DND-41 (cell line): ENCODE results near the gene PLEKHB1.

Source experiments
- ATAC-seq: fragments of 200-7000 bp; cut with Tn5 transposase; 3 replicates; pipeline ENCODE4 v1.9.1; 2021; ENCODE audit warnings: low read depth; ENCODE audit not compliant: insufficient read depth
- DNase-seq: peaks from one replicate; pipeline ENCODE4 v3.0.0-alpha.2; 2020
- H2AFZ ChIP-seq: 2 replicates; pipeline ENCODE4 v1.6.0; 2012; ENCODE audit warnings: low read depth, low read length
- H3K27ac ChIP-seq: 2 replicates; pipeline ENCODE4 v1.5.1; 2012; ENCODE audit warnings: low read length, inconsistent platforms
- H3K27me3 ChIP-seq: fragments of 200-600 bp; sonication (generic); 2 replicates; pipeline ENCODE4 v1.6.0; 2012; ENCODE audit warnings: low read length, mild to moderate bottlenecking, inconsistent platforms; ENCODE audit not compliant: insufficient read depth, poor library complexity
- H3K36me3 ChIP-seq: 2 replicates; pipeline ENCODE4 v1.5.1; 2012; ENCODE audit warnings: low read length, inconsistent platforms; ENCODE audit not compliant: insufficient read depth
- H3K4me1 ChIP-seq: 2 replicates; pipeline ENCODE4 v1.5.1; 2012; ENCODE audit warnings: mild to moderate bottlenecking, low read length; ENCODE audit not compliant: insufficient read depth
- H3K4me2 ChIP-seq: 2 replicates; pipeline ENCODE4 v1.6.0; 2012; ENCODE audit warnings: mild to moderate bottlenecking, moderate library complexity, low read length, inconsistent platforms; ENCODE audit not compliant: insufficient read depth
- H3K4me3 ChIP-seq, 2 experiments: fragments of 200-600 bp in 1 of 2; shearing (Covaris generic) in 1 of 2; 2 replicates each; pipeline ENCODE4 v1.5.1; 2012 to 2016; ENCODE audit warnings: inconsistent platforms in 2 of 2, low read length in 2 of 2, mild to moderate bottlenecking in 2 of 2, low read depth in 1 of 2, moderate library complexity in 1 of 2
- H3K79me2 ChIP-seq: 2 replicates; pipeline ENCODE4 v1.6.0; 2012; ENCODE audit warnings: low read length, inconsistent platforms; ENCODE audit not compliant: insufficient read depth
- H3K9ac ChIP-seq: 2 replicates; pipeline ENCODE4 v1.6.0; 2012; ENCODE audit warnings: low read depth, mild to moderate bottlenecking, inconsistent platforms, low read length, moderate library complexity
- H3K9me3 ChIP-seq: 2 replicates; pipeline ENCODE4 v1.5.1; 2012; ENCODE audit warnings: low read length, moderate library complexity, mild to moderate bottlenecking, inconsistent platforms; ENCODE audit not compliant: insufficient read depth, severe bottlenecking
- H4K20me1 ChIP-seq: 2 replicates; pipeline ENCODE4 v1.6.0; 2012; ENCODE audit warnings: low read length; ENCODE audit not compliant: insufficient read depth
- EZH2 ChIP-seq: IDR thresholded peaks from 3 replicates; pipeline ENCODE4 v1.6.1; 2012; ENCODE audit warnings: borderline replicate concordance, low read depth, mild to moderate bottlenecking, moderate library complexity, low read length, inconsistent platforms; ENCODE audit not compliant: severe bottlenecking
- TF ChIP-seq, protein P1 (sequence below): IDR thresholded peaks from 2 replicates; pipeline ENCODE4 v1.5.1; 2012; ENCODE audit warnings: borderline replicate concordance, low read length, moderate library complexity, mild to moderate bottlenecking; ENCODE audit not compliant: poor library complexity, severe bottlenecking; ENCODE audit errors: extremely low read depth

PLEKHB1 gene

DNA sequence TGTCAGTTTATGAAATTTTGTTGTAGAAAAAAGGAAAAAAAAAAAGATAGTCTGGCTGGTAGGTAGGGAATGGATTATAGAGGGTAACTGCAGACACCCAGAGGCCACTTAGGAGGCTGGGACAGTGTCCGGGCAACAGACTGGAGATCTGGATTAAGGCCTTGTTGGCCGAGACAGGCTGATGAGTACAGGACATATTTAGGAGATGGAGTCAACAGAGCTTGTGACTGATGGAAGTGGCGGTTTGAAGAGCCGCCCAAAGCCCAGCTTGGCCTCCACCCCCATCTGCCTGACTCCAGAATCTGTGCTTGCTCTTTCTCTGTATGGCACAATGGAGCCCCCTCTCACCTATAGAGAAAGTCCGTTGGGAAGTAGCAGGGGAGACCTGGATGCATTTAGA, 7.6 kb downstream of the PLEKHB1 start:
- Histone ChIP-seq H3K9ac (no peak overlapping the region), H3K4me1 (no peaks in the 10 kb centered on the region), H3K27ac (no peak overlapping the region), H4K20me1 (peaks cover 3% of the 10 kb centered on the region; the same call in 1 of the 2 replicates), H3K36me3 (no peaks in the 10 kb centered on the region), H3K79me2 (no peaks in the 10 kb centered on the region), H2AFZ (no peak overlapping the region), H3K4me2 (no peak overlapping the region), H3K27me3 (no peaks in the 10 kb centered on the region), H3K9me3 (no peaks in the 10 kb centered on the region), H3K4me3 (no peak overlapping the region)
- DNase-seq (no peak), ATAC-seq (no peak)
- TF ChIP-seq EZH2, result no peak
- TF ChIP-seq, protein P1, sequence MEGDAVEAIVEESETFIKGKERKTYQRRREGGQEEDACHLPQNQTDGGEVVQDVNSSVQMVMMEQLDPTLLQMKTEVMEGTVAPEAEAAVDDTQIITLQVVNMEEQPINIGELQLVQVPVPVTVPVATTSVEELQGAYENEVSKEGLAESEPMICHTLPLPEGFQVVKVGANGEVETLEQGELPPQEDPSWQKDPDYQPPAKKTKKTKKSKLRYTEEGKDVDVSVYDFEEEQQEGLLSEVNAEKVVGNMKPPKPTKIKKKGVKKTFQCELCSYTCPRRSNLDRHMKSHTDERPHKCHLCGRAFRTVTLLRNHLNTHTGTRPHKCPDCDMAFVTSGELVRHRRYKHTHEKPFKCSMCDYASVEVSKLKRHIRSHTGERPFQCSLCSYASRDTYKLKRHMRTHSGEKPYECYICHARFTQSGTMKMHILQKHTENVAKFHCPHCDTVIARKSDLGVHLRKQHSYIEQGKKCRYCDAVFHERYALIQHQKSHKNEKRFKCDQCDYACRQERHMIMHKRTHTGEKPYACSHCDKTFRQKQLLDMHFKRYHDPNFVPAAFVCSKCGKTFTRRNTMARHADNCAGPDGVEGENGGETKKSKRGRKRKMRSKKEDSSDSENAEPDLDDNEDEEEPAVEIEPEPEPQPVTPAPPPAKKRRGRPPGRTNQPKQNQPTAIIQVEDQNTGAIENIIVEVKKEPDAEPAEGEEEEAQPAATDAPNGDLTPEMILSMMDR, result no peak

DNA sequence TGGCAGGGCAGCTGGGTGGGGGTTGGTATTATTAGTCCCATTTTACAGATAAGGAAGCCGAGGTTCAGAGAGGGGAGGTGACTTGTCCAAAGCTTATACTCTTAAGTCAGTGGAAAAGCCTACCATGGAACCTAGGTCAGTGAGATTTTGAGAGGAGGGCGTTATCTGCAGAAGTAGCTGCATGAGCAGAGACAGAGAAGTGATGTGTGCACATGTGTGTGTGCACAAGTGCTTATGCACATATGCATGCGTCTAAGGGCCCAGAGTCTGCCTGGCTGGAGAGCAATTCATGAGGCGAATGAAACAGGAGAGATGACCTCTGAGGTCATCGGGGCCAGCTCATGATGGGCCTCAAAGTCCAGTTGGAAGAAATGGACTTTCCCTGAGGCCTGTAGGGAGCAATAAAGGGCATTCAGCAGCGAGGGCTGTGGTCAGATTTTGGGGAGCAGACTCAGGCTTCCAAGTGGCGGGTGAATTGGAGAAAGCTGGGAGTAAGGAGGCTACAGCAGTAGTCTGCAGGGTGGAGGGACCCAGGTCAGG, 8.2 kb downstream of the PLEKHB1 start:
- no peak overlapping the region for H3K4me2 ChIP-seq
- no peak overlapping the region for H2AFZ ChIP-seq
- H3K36me3 ChIP-seq, result no peaks in the 10 kb centered on the region
- H3K27me3 ChIP-seq, result no peaks in the 10 kb centered on the region
- ATAC-seq, result no peak
- H4K20me1 ChIP-seq, result peaks cover 3% of the 10 kb centered on the region; the same call in 1 of the 2 replicates
- no peak for DNase-seq
- no peaks in the 10 kb centered on the region for H3K9me3 ChIP-seq
- H3K4me3 ChIP-seq, result no peak overlapping the region
- H3K9ac ChIP-seq, result no peak overlapping the region
- H3K27ac ChIP-seq, result no peak overlapping the region
- H3K79me2 ChIP-seq, result no peaks in the 10 kb centered on the region
- TF ChIP-seq, protein P1, result no peak
- TF ChIP-seq EZH2, result no peak
- H3K4me1 ChIP-seq, result no peaks in the 10 kb centered on the region

DNA sequence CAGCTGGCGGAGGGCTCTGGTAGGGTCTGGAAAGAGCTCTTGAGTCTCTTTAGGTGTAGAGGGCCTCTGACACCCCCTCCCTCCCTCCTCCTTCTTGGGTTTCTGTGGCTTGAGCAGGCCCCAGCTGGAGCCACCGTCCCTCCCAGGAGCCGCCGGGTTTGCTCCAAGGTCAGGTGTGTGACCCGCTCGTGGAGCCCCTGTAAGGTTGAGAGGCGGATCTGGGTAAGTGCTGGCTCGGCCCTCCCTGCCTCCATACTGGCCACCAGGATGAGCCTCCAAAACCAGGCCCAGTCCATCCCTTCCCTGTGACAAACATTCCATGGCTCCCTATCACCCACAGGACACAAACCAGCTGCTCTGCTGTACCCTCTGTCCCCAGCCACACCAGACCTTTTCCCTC, 9.3 kb downstream of the PLEKHB1 start:
- H3K36me3 ChIP-seq, result no peaks in the 10 kb centered on the region
- no peak for ATAC-seq
- TF ChIP-seq, protein P1, result no peak
- TF ChIP-seq EZH2, result no peak

DNA sequence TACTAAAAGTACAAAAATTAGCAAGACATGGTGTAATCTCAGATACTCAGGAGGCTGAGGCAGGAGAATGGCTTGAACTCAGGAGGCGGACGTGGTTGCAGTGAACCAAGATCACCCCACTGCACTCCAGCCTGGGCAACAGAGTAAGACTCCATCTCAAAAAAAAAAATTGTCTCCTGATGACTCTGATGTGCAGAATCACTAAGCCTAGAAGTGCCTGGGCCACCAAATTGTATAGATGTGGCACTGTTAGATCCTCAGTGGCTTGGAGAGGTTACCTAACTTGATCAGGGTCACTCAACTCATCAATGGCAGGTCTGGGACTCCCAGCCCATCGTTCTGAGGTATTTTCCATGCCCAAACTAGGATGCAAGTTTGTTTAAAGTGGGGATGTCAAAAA, 10.6 kb downstream of the PLEKHB1 start:
- H3K4me2 ChIP-seq, result no peak overlapping the region
- H2AFZ ChIP-seq, result no peak overlapping the region
- DNase-seq (no peak), ATAC-seq (no peak)
- H3K27me3 ChIP-seq, result no peaks in the 10 kb centered on the region
- no peaks in the 10 kb centered on the region for H3K9me3 ChIP-seq
- TF ChIP-seq, protein P1, result no peak
- no peak for TF ChIP-seq EZH2
- no peaks in the 10 kb centered on the region for H3K79me2 ChIP-seq
- H3K27ac ChIP-seq, result no peak overlapping the region
- H3K4me1 ChIP-seq, result peaks cover 8% of the 10 kb centered on the region
- no peak overlapping the region for H3K4me3 ChIP-seq
- H3K36me3 ChIP-seq, result no peaks in the 10 kb centered on the region
- peaks cover 2% of the 10 kb centered on the region; the same call in 1 of the 2 replicates for H4K20me1 ChIP-seq
- H3K9ac ChIP-seq, result no peak overlapping the region

More for the DNA sequence above, 9.3 kb downstream of the PLEKHB1 start:
- Histone ChIP-seq H3K4me2 (no peak overlapping the region), H3K79me2 (no peaks in the 10 kb centered on the region), H2AFZ (no peak overlapping the region), H3K27me3 (no peaks in the 10 kb centered on the region), H3K4me1 (peaks cover under 1% of the 10 kb centered on the region), H3K9me3 (no peaks in the 10 kb centered on the region), H3K27ac (no peak overlapping the region), H4K20me1 (peaks cover 3% of the 10 kb centered on the region; the same call in 1 of the 2 replicates), H3K9ac (no peak overlapping the region), H3K4me3 (no peak overlapping the region)
- no peak for DNase-seq
